HUES6 (cell line): ENCODE measurements around the gene FBXO34.

Experiments used
- H3K27ac ChIP-seq: 2 replicates; pipeline ENCODE4 v1.7.0; 2013; ENCODE audit warnings: low read depth, mild to moderate bottlenecking, low read length, inconsistent platforms
- H3K27me3 ChIP-seq: 2 replicates; pipeline ENCODE4 v1.6.1; 2013; ENCODE audit warnings: low read length; ENCODE audit not compliant: control insufficient read depth, insufficient read depth
- H3K36me3 ChIP-seq: 2 replicates; pipeline ENCODE4 v1.6.1; 2013; ENCODE audit warnings: low read length; ENCODE audit not compliant: control insufficient read depth, insufficient read depth
- H3K4me1 ChIP-seq: 2 replicates; pipeline ENCODE4 v1.6.1; 2013; ENCODE audit warnings: low read length; ENCODE audit not compliant: control insufficient read depth, insufficient read depth
- H3K4me3 ChIP-seq: 2 replicates; pipeline ENCODE4 v1.5.1; 2013; ENCODE audit warnings: low read depth, low read length
- H3K9ac ChIP-seq: one replicate; pipeline ENCODE4 v1.6.1; 2013; ENCODE audit warnings: mild to moderate bottlenecking, low read length
- H3K9me3 ChIP-seq: 2 replicates; pipeline ENCODE4 v1.6.1; 2013; ENCODE audit warnings: low read depth, low read length; ENCODE audit not compliant: control insufficient read depth, insufficient read depth

The FBXO34 gene

GRCh38 chr14:55348766-55349453 lies 77.7 kb downstream of the FBXO34 start:
- Histone ChIP-seq H3K4me3 (no peak overlapping the region), H3K4me1 (no peaks in the 10 kb centered on the region), H3K9ac (no peak overlapping the region), H3K27ac (no peak overlapping the region), H3K9me3 (no peaks in the 10 kb centered on the region), H3K27me3 (no peaks in the 10 kb centered on the region), H3K36me3 (peaks cover 27% of the 10 kb centered on the region)

GRCh38 chr14:55349565-55349964 lies 78.3 kb downstream of the FBXO34 start:
- Histone ChIP-seq H3K36me3 (peaks cover 27% of the 10 kb centered on the region), H3K4me1 (0 out of 2 replicates have a peak, but pooled peaks cover 4% of the 10 kb centered on the region), H3K27ac (no peak overlapping the region), H3K4me3 (no peak overlapping the region), H3K9ac (no peak overlapping the region), H3K27me3 (no peaks in the 10 kb centered on the region), H3K9me3 (no peaks in the 10 kb centered on the region)

GRCh38 chr14:55350461-55350860 lies 79.2 kb downstream of the FBXO34 start:
- Histone ChIP-seq H3K36me3 (peaks cover 32% of the 10 kb centered on the region), H3K27ac (no peak overlapping the region), H3K9me3 (no peaks in the 10 kb centered on the region), H3K9ac (no peak overlapping the region), H3K4me1 (0 out of 2 replicates have a peak, but pooled peaks cover 4% of the 10 kb centered on the region), H3K4me3 (no peak overlapping the region), H3K27me3 (no peaks in the 10 kb centered on the region)

- no peaks in the 10 kb centered on the region for H3K27me3 ChIP-seq
- 0 out of 2 replicates have a peak, but pooled peaks cover 4% of the 10 kb centered on the region for H3K4me1 ChIP-seq
- H3K4me3 ChIP-seq = no peak overlapping the region
- H3K36me3 ChIP-seq = peaks cover 32% of the 10 kb centered on the region
- no peak overlapping the region for H3K9ac ChIP-seq
- no peaks in the 10 kb centered on the region for H3K9me3 ChIP-seq
- H3K27ac ChIP-seq = no peak overlapping the region
Measured at GRCh38 chr14:55351111-55351510, 79.9 kb downstream of the FBXO34 start.

- no peak overlapping the region for H3K9ac ChIP-seq
- H3K36me3 ChIP-seq = peaks cover 32% of the 10 kb centered on the region
- no peak overlapping the region for H3K27ac ChIP-seq
- no peak overlapping the region for H3K4me3 ChIP-seq
- H3K9me3 ChIP-seq = no peaks in the 10 kb centered on the region
- no peaks in the 10 kb centered on the region for H3K27me3 ChIP-seq
- 0 out of 2 replicates have a peak, but pooled peaks cover 4% of the 10 kb centered on the region for H3K4me1 ChIP-seq
Measured at GRCh38 chr14:55352201-55352600, 81.0 kb downstream of the FBXO34 start.

- Histone ChIP-seq H3K27me3 (no peaks in the 10 kb centered on the region), H3K9ac (no peak overlapping the region), H3K27ac (no peak overlapping the region), H3K36me3 (peaks cover 32% of the 10 kb centered on the region), H3K9me3 (no peaks in the 10 kb centered on the region), H3K4me1 (0 out of 2 replicates have a peak, but pooled peaks cover 4% of the 10 kb centered on the region), H3K4me3 (no peak overlapping the region)
Measured at GRCh38 chr14:55353686-55354467, 82.7 kb downstream of the FBXO34 start.

- no peak overlapping the region for H3K9ac ChIP-seq
- no peaks in the 10 kb centered on the region for H3K9me3 ChIP-seq
- H3K27me3 ChIP-seq = no peaks in the 10 kb centered on the region
- H3K27ac ChIP-seq = no peak overlapping the region
- peaks cover 32% of the 10 kb centered on the region for H3K36me3 ChIP-seq
- no peak overlapping the region for H3K4me3 ChIP-seq
- 0 out of 2 replicates have a peak, but pooled peaks cover 4% of the 10 kb centered on the region for H3K4me1 ChIP-seq
Measured at GRCh38 chr14:55354500-55354899, 83.3 kb downstream of the FBXO34 start.

- no peak overlapping the region for H3K4me3 ChIP-seq
- H3K27me3 ChIP-seq = no peaks in the 10 kb centered on the region
- H3K27ac ChIP-seq = no peak overlapping the region
- 0 out of 2 replicates have a peak, but pooled peaks cover 4% of the 10 kb centered on the region for H3K4me1 ChIP-seq
- no peak overlapping the region for H3K9ac ChIP-seq
- H3K9me3 ChIP-seq = no peaks in the 10 kb centered on the region
- H3K36me3 ChIP-seq = peaks cover 25% of the 10 kb centered on the region
Measured at GRCh38 chr14:55355922-55356321, 84.7 kb downstream of the FBXO34 start.

- H3K9me3 ChIP-seq = no peaks in the 10 kb centered on the region
Measured at GRCh38 chr14:55356913-55357312, 85.7 kb downstream of the FBXO34 start.

GRCh38 chr14:55359307-55359706 lies 88.1 kb downstream of the FBXO34 start:
- no peak overlapping the region for H3K4me3 ChIP-seq
- H3K4me1 ChIP-seq = 0 out of 2 replicates have a peak, but pooled peaks cover 2% of the 10 kb centered on the region
- H3K9ac ChIP-seq = no peak overlapping the region
- H3K36me3 ChIP-seq = peaks cover 5% of the 10 kb centered on the region
- H3K27ac ChIP-seq = no peak overlapping the region
- H3K27me3 ChIP-seq = no peaks in the 10 kb centered on the region
- no peaks in the 10 kb centered on the region for H3K9me3 ChIP-seq

More at GRCh38 chr14:55356913-55357312, 85.7 kb downstream of the FBXO34 start:
- peaks cover 16% of the 10 kb centered on the region for H3K36me3 ChIP-seq
- H3K27me3 ChIP-seq = no peaks in the 10 kb centered on the region
- H3K9ac ChIP-seq = no peak overlapping the region
- no peak overlapping the region for H3K4me3 ChIP-seq
- no peak overlapping the region for H3K27ac ChIP-seq
- H3K4me1 ChIP-seq = 0 out of 2 replicates have a peak, but pooled peaks cover 4% of the 10 kb centered on the region

- Histone ChIP-seq H3K36me3 (peaks cover 4% of the 10 kb centered on the region), H3K4me3 (no peak overlapping the region), H3K9me3 (no peaks in the 10 kb centered on the region), H3K4me1 (no peaks in the 10 kb centered on the region), H3K27me3 (no peaks in the 10 kb centered on the region), H3K27ac (no peak overlapping the region), H3K9ac (no peak overlapping the region)
Measured at GRCh38 chr14:55361190-55361589, 90.0 kb downstream of the FBXO34 start.
